GM21526 (cell line): Measurements from ENCODE around the gene PBRM1.
A peak's percentile ranks its signal among the peaks of the same experiment; 100 is the strongest.

Source experiments
- ATAC-seq: cut with Tn5 transposase; IDR thresholded peaks from one replicate; pipeline ENCODE4 v1.9.1; 2021; ENCODE audit warnings: moderate library complexity; ENCODE audit not compliant: unreplicated experiment, low FRiP score

Gene PBRM1

GRCh38 chr3:52671676-52672075, 14.0 kb downstream of the PBRM1 start:
- no peak for ATAC-seq

- ATAC-seq, result peak; percentile 76
Observed at GRCh38 chr3:52670621-52671521, 14.8 kb downstream of the PBRM1 start.

GRCh38 chr3:52663098-52663497, 22.6 kb downstream of the PBRM1 start:
- no peak for ATAC-seq

- ATAC-seq, result no peak
Observed at GRCh38 chr3:52660046-52660445, 25.7 kb downstream of the PBRM1 start.

GRCh38 chr3:52655895-52656294, 29.8 kb downstream of the PBRM1 start:
- ATAC-seq, result no peak

- no peak for ATAC-seq
Observed at GRCh38 chr3:52651592-52651991, 34.1 kb downstream of the PBRM1 start.

- no peak for ATAC-seq
Observed at GRCh38 chr3:52650439-52650838, 35.3 kb downstream of the PBRM1 start.

- no peak for ATAC-seq
Observed at GRCh38 chr3:52649461-52650210, 36.1 kb downstream of the PBRM1 start.

- no peak for ATAC-seq
Observed at GRCh38 chr3:52645549-52645948, 40.2 kb downstream of the PBRM1 start.

GRCh38 chr3:52636673-52637072, 49.0 kb downstream of the PBRM1 start:
- ATAC-seq, result no peak

GRCh38 chr3:52633786-52634185, 51.9 kb downstream of the PBRM1 start:
- no peak for ATAC-seq

GRCh38 chr3:52625041-52625440, 60.7 kb downstream of the PBRM1 start:
- ATAC-seq, result no peak

- ATAC-seq, result no peak
Observed at GRCh38 chr3:52623234-52623792, 62.4 kb downstream of the PBRM1 start.

GRCh38 chr3:52620580-52620979, 65.1 kb downstream of the PBRM1 start:
- no peak for ATAC-seq

GRCh38 chr3:52615166-52615565, 70.5 kb downstream of the PBRM1 start:
- no peak for ATAC-seq

- no peak for ATAC-seq
Observed at GRCh38 chr3:52614689-52615088, 71.0 kb downstream of the PBRM1 start.

- no peak for ATAC-seq
Observed at GRCh38 chr3:52609316-52609815, 76.3 kb downstream of the PBRM1 start.

- no peak for ATAC-seq
Observed at GRCh38 chr3:52608337-52608736, 77.4 kb downstream of the PBRM1 start.

GRCh38 chr3:52606373-52607085, 79.2 kb downstream of the PBRM1 start:
- no peak for ATAC-seq

GRCh38 chr3:52600258-52600657, 85.5 kb downstream of the PBRM1 start:
- no peak for ATAC-seq
